H9 (cell line): ENCODE results near the gene TUFT1. TPM values are rescaled to one million over a fixed set of nuclear protein-coding genes. Genes with fewer than 3 reads are reported as not detected.

Experiments used
- DNase-seq: peaks from one replicate; pipeline ENCODE4 v3.0.0-alpha.2; 2017
- H2AFZ ChIP-seq: one replicate; pipeline ENCODE4 v1.6.1; 2013; ENCODE audit warnings: mild to moderate bottlenecking, low read length, control low read depth, moderate library complexity
- H2AK5ac ChIP-seq: 2 replicates; pipeline ENCODE4 v1.6.1; 2013; ENCODE audit warnings: low read length, control low read depth, mixed read lengths; ENCODE audit not compliant: insufficient read length
- H2BK120ac ChIP-seq: one replicate; pipeline ENCODE4 v1.6.1; 2013; ENCODE audit warnings: low read depth, mild to moderate bottlenecking, low read length, control low read depth, inconsistent platforms; ENCODE audit not compliant: poor library complexity, severe bottlenecking
- H2BK12ac ChIP-seq: 2 replicates; pipeline ENCODE4 v1.6.1; 2013; ENCODE audit warnings: low read length, control low read depth, mixed read lengths, low read depth; ENCODE audit not compliant: insufficient read length
- H2BK15ac ChIP-seq: 2 replicates; pipeline ENCODE4 v1.6.1; 2013; ENCODE audit warnings: low read depth, low read length, control low read depth
- H2BK20ac ChIP-seq: one replicate; pipeline ENCODE4 v1.6.1; 2013; ENCODE audit warnings: low read depth, mild to moderate bottlenecking, low read length, control low read depth, inconsistent platforms; ENCODE audit not compliant: poor library complexity, severe bottlenecking
- H2BK5ac ChIP-seq: 2 replicates; pipeline ENCODE4 v1.6.1; 2013; ENCODE audit warnings: low read length, control low read depth, mixed read lengths; ENCODE audit not compliant: insufficient read length
- H3K14ac ChIP-seq: 2 replicates; pipeline ENCODE4 v1.6.1; 2013; ENCODE audit warnings: low read length, control low read depth; ENCODE audit not compliant: insufficient read depth
- H3K18ac ChIP-seq: 2 replicates; pipeline ENCODE4 v1.6.1; 2013; ENCODE audit warnings: low read depth, mild to moderate bottlenecking, mixed read lengths, low read length, control low read depth; ENCODE audit not compliant: insufficient read length
- H3K23ac ChIP-seq: 2 replicates; pipeline ENCODE4 v1.6.1; 2013; ENCODE audit warnings: low read length, control low read depth, mixed read lengths, low read depth; ENCODE audit not compliant: insufficient read length
- H3K23me2 ChIP-seq: 2 replicates; pipeline ENCODE4 v1.6.1; 2013; ENCODE audit warnings: low read depth, mild to moderate bottlenecking, mixed read lengths, low read length, control low read depth; ENCODE audit not compliant: insufficient read length, poor library complexity, severe bottlenecking
- H3K27ac ChIP-seq: 2 replicates; pipeline ENCODE4 v1.5.1; 2013; ENCODE audit warnings: low read length, control low read depth, mixed read lengths, low read depth; ENCODE audit not compliant: insufficient read length
- H3K27me3 ChIP-seq: 2 replicates; pipeline ENCODE4 v1.6.1; 2013; ENCODE audit warnings: low read length, control low read depth, inconsistent platforms; ENCODE audit not compliant: insufficient read depth
- H3K4ac ChIP-seq: 2 replicates; pipeline ENCODE4 v1.6.1; 2013; ENCODE audit warnings: low read depth, mild to moderate bottlenecking, control low read depth, inconsistent platforms, low read length, moderate library complexity
- H3K4me1 ChIP-seq: 2 replicates; pipeline ENCODE4 v1.6.1; 2013; ENCODE audit warnings: low read length, control low read depth, inconsistent platforms; ENCODE audit not compliant: insufficient read depth
- H3K4me2 ChIP-seq: 2 replicates; pipeline ENCODE4 v1.6.1; 2013; ENCODE audit warnings: low read length, control low read depth, mixed read lengths; ENCODE audit not compliant: insufficient read length, insufficient read depth
- H3K56ac ChIP-seq: 2 replicates; pipeline ENCODE4 v1.6.1; 2013; ENCODE audit warnings: low read depth, mild to moderate bottlenecking, mixed read lengths, low read length, control low read depth; ENCODE audit not compliant: insufficient read length
- H3K79me1 ChIP-seq: 2 replicates; pipeline ENCODE4 v1.6.1; 2013; ENCODE audit warnings: low read depth, mild to moderate bottlenecking, moderate library complexity, low read length, control low read depth, inconsistent platforms; ENCODE audit not compliant: insufficient read depth, poor library complexity, severe bottlenecking
- H3K79me2 ChIP-seq: 2 replicates; pipeline ENCODE4 v1.6.1; 2013; ENCODE audit warnings: low read length, control low read depth, inconsistent platforms; ENCODE audit not compliant: insufficient read depth
- H3K9ac ChIP-seq: 2 replicates; pipeline ENCODE4 v1.6.1; 2013; ENCODE audit warnings: low read length, control low read depth, mixed read lengths; ENCODE audit not compliant: insufficient read length; ENCODE audit errors: extremely low read depth
- H3K9me3 ChIP-seq: one replicate; pipeline ENCODE4 v1.6.1; 2013; ENCODE audit warnings: low read depth, low read length, inconsistent platforms; ENCODE audit not compliant: control insufficient read depth
- H3T11ph ChIP-seq: one replicate; pipeline ENCODE4 v1.6.1; 2013; ENCODE audit warnings: mild to moderate bottlenecking, low read length, control low read depth, inconsistent platforms
- H4K20me1 ChIP-seq: one replicate; pipeline ENCODE4 v1.6.1; 2013; ENCODE audit not compliant: control insufficient read depth, insufficient read length, insufficient read depth
- H4K5ac ChIP-seq: 2 replicates; pipeline ENCODE4 v1.6.1; 2013; ENCODE audit warnings: low read depth, mild to moderate bottlenecking, mixed read lengths, low read length, control low read depth; ENCODE audit not compliant: insufficient read length
- H4K8ac ChIP-seq: replicated peaks from 2 replicates; pipeline ENCODE4 v1.6.1; 2013; ENCODE audit warnings: low read length, control low read depth, mixed read lengths, low read depth; ENCODE audit not compliant: insufficient read length
- H4K91ac ChIP-seq: 2 replicates; pipeline ENCODE4 v1.6.1; 2013; ENCODE audit warnings: low read depth, mild to moderate bottlenecking, moderate library complexity, mixed read lengths, low read length, control low read depth; ENCODE audit not compliant: insufficient read length
- H3K27ac Mint-ChIP-seq, 3 experiments: 2 replicates in 2 of 3; 3 replicates in 1 of 3; pipeline ENCODE4 v1.8.0; 2020 to 2021; ENCODE audit warnings: mixed read lengths in 3 of 3, mild to moderate bottlenecking in 1 of 3, moderate library complexity in 1 of 3
- H3K27me3 Mint-ChIP-seq: 2 replicates; pipeline ENCODE4 v1.8.0; 2021; ENCODE audit warnings: low read depth, mild to moderate bottlenecking, moderate library complexity, mixed read lengths
- H3K36me3 Mint-ChIP-seq, 3 experiments: 2 replicates in 2 of 3; 3 replicates in 1 of 3; pipeline ENCODE4 v1.8.0; 2020 to 2021; ENCODE audit warnings: low read depth in 3 of 3, mixed read lengths in 3 of 3; ENCODE audit not compliant: insufficient read depth in 1 of 3
- H3K4me1 Mint-ChIP-seq, 2 experiments: 2 replicates each; pipeline ENCODE4 v1.8.0; 2020; ENCODE audit warnings: mixed read lengths in 2 of 2
- H3K4me3 Mint-ChIP-seq, 2 experiments: 2 replicates in 1 of 2; 3 replicates in 1 of 2; pipeline ENCODE4 v1.8.0; 2020 to 2021; ENCODE audit warnings: mild to moderate bottlenecking in 2 of 2, mixed read lengths in 2 of 2, moderate library complexity in 1 of 2
- H3K9me3 Mint-ChIP-seq, 2 experiments: 2 replicates in 1 of 2; 3 replicates in 1 of 2; pipeline ENCODE4 v1.8.0; 2020; ENCODE audit warnings: mild to moderate bottlenecking in 2 of 2, mixed read lengths in 2 of 2, moderate library complexity in 1 of 2
- CTCF ChIP-seq: fragments of 200-600 bp; sonication (generic); conservative IDR thresholded peaks from 3 replicates; pipeline ENCODE4 v1.8.0; 2021; ENCODE audit warnings: antibody characterized with exemption, mild to moderate bottlenecking
- WGBS: extraction: QIAGEN DNeasy Blood & Tissue Kit; methylation state at CpG from one replicate; pipeline ENCODE4 v1.1.7; 2013; ENCODE audit warnings: missing lambda C conversion rate, low lambda C conversion rate, mixed read lengths; ENCODE audit not compliant: insufficient read length; ENCODE audit errors: extremely low coverage; 5-methylcytosine and 5-hydroxymethylcytosine counted together
- total RNA-seq: library from RNA; stranded (reverse); gene quantifications from 2 replicates; pipeline ENCODE4 v1.2.1, GENCODE V29; 2021

TUFT1 gene
- total RNA-seq, 1 experiment from 2014 or later = 6.2 TPM

GRCh38 chr1:151539321-151540020 is 638 bp upstream of the TUFT1 start:
- Histone ChIP-seq H2BK120ac (peak overlapping the region; percentile 14), H2AK5ac (no peak overlapping the region), H4K91ac (no peak overlapping the region), H3K56ac (no peak overlapping the region), H2BK12ac (no peak overlapping the region), H2AFZ (no peak overlapping the region), H3K4me1 (no peaks in the 10 kb centered on the region), H2BK5ac (no peak overlapping the region), H3K9me3 (no peaks in the 10 kb centered on the region), H4K20me1 (no peaks in the 10 kb centered on the region), H2BK20ac (no peak overlapping the region), H3K9ac (peak overlapping the region; percentile 29), H3K79me1 (peaks cover 5% of the 10 kb centered on the region), H3K79me2 (peaks cover 4% of the 10 kb centered on the region; the same call in 1 of the 2 replicates), H4K5ac (no peak overlapping the region), H3K27ac (peak overlapping the region; percentile 30), H3K23me2 (peaks cover 12% of the 10 kb centered on the region), H3K4ac (no peak overlapping the region), H3K4me2 (peak overlapping the region; percentile 59), H3K27me3 (no peaks in the 10 kb centered on the region; the same call in 1 of the 2 replicates), H3K23ac (no peak overlapping the region), H3T11ph (no peak overlapping the region), H2BK15ac (no peak overlapping the region), H3K18ac (peak overlapping the region; percentile 71), H3K14ac (peak overlapping the region; percentile 21; the same call in 1 of the 2 replicates), H4K8ac (no peak overlapping the region)
- TF ChIP-seq CTCF = no peak
- WGBS = no CpG with 5 or more reads among the region's 7 CpGs
- peak; percentile 87 for DNase-seq
- Mint-ChIP-seq H3K4me3 (peak overlapping the region; percentile 94 to 99), H3K27me3 (peaks cover 6% of the 10 kb centered on the region; the same call in 1 of the 2 replicates), H3K4me1 (peaks cover 20% of the 10 kb centered on the region in 2 experiments), H3K9me3 (no peaks in the 10 kb centered on the region), H3K27ac (peak overlapping the region; percentile 81 to 98 (median 94); a peak in 6 of 7 replicates), H3K36me3 (peaks cover 12 to 39% (median 35%) of the 10 kb centered on the region in 3 experiments)
